Panc1 (cell line): ENCODE measurements around the gene KIF21A.
"Not testable (repeated sequence)": the region's sequence is repeated elsewhere in the genome, so short reads cannot be mapped to it uniquely, and the experiment has no call there.

Experiments used
- POLR2AphosphoS5 ChIP-seq: IDR thresholded peaks from 2 replicates; pipeline ENCODE4 v1.6.1; 2012; ENCODE audit warnings: mild to moderate bottlenecking, low read depth, low read length, moderate library complexity
- SIN3A ChIP-seq: IDR thresholded peaks from 2 replicates; pipeline ENCODE4 v1.6.1; 2012; ENCODE audit warnings: low read depth, mild to moderate bottlenecking, low read length, moderate library complexity, borderline replicate concordance; ENCODE audit not compliant: insufficient read depth
- TCF7L2 ChIP-seq: IDR thresholded peaks from 2 replicates; pipeline ENCODE4 v1.6.1; 2011; ENCODE audit warnings: mild to moderate bottlenecking, low read depth, low read length, inconsistent platforms
- TF ChIP-seq, protein P1 (sequence below): fragments of 450-650 bp; IDR thresholded peaks from 2 replicates; pipeline ENCODE4 v1.5.1; 2017; ENCODE audit warnings: mild to moderate bottlenecking
- TF ChIP-seq, protein P2 (sequence below), 2 experiments: IDR thresholded peaks; 2 replicates each; pipeline ENCODE4 v1.6.1; 2011 to 2012; ENCODE audit warnings: low read depth in 2 of 2, control low read depth in 1 of 2, low read length in 1 of 2, mild to moderate bottlenecking in 1 of 2, moderate library complexity in 1 of 2; ENCODE audit not compliant: insufficient read depth in 1 of 2

DNA sequence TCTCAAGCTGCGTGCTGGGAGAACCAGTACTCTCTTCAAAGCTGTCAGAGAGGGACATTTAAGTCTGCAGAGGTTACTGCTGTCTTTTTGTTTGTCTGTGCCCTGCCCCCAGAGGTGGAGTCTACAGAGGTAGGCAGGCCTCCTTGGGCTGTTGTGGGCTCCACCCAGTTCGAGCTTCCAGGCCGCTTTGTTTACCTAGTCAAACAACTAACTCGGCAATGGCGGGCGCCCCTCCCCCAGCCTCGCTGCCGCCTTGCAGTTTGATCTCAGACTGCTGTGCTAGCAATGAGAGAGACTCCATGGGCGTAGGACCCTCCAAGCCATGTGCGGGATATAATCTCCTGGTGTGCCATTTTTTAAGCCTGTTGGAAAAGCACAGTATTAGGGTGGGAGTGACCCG is 32.2 kb upstream of the KIF21A start:
- TF ChIP-seq, protein P1, sequence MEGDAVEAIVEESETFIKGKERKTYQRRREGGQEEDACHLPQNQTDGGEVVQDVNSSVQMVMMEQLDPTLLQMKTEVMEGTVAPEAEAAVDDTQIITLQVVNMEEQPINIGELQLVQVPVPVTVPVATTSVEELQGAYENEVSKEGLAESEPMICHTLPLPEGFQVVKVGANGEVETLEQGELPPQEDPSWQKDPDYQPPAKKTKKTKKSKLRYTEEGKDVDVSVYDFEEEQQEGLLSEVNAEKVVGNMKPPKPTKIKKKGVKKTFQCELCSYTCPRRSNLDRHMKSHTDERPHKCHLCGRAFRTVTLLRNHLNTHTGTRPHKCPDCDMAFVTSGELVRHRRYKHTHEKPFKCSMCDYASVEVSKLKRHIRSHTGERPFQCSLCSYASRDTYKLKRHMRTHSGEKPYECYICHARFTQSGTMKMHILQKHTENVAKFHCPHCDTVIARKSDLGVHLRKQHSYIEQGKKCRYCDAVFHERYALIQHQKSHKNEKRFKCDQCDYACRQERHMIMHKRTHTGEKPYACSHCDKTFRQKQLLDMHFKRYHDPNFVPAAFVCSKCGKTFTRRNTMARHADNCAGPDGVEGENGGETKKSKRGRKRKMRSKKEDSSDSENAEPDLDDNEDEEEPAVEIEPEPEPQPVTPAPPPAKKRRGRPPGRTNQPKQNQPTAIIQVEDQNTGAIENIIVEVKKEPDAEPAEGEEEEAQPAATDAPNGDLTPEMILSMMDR: not testable (repeated sequence)
- not testable (repeated sequence) for TF ChIP-seq POLR2AphosphoS5, SIN3A, TCF7L2
- TF ChIP-seq, protein P2, sequence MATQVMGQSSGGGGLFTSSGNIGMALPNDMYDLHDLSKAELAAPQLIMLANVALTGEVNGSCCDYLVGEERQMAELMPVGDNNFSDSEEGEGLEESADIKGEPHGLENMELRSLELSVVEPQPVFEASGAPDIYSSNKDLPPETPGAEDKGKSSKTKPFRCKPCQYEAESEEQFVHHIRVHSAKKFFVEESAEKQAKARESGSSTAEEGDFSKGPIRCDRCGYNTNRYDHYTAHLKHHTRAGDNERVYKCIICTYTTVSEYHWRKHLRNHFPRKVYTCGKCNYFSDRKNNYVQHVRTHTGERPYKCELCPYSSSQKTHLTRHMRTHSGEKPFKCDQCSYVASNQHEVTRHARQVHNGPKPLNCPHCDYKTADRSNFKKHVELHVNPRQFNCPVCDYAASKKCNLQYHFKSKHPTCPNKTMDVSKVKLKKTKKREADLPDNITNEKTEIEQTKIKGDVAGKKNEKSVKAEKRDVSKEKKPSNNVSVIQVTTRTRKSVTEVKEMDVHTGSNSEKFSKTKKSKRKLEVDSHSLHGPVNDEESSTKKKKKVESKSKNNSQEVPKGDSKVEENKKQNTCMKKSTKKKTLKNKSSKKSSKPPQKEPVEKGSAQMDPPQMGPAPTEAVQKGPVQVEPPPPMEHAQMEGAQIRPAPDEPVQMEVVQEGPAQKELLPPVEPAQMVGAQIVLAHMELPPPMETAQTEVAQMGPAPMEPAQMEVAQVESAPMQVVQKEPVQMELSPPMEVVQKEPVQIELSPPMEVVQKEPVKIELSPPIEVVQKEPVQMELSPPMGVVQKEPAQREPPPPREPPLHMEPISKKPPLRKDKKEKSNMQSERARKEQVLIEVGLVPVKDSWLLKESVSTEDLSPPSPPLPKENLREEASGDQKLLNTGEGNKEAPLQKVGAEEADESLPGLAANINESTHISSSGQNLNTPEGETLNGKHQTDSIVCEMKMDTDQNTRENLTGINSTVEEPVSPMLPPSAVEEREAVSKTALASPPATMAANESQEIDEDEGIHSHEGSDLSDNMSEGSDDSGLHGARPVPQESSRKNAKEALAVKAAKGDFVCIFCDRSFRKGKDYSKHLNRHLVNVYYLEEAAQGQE (IDR thresholded peaks at IDR 0.05; ENCODE audit: insufficient read depth in 1 of 2, low read depth in 2 of 2, low read length in 1 of 2): not testable (repeated sequence)
